ENCODE measurements around the gene P2RX6. TPM values are rescaled to one million over a fixed set of nuclear protein-coding genes. Genes with fewer than 3 reads are reported as not detected.

P2RX6 gene
- total and polyA plus RNA-seq, 9 of the 15 experiments (the other 6 are each of a cell fraction or from before 2014, with no cell fraction given) = 0.01 to 3.9 (median 1.5) TPM; not detected in 1

GRCh38 chr22:21009638-21010425 is 5.1 kb upstream of the P2RX6 start (continued):
- TF ChIP-seq, protein P1, sequence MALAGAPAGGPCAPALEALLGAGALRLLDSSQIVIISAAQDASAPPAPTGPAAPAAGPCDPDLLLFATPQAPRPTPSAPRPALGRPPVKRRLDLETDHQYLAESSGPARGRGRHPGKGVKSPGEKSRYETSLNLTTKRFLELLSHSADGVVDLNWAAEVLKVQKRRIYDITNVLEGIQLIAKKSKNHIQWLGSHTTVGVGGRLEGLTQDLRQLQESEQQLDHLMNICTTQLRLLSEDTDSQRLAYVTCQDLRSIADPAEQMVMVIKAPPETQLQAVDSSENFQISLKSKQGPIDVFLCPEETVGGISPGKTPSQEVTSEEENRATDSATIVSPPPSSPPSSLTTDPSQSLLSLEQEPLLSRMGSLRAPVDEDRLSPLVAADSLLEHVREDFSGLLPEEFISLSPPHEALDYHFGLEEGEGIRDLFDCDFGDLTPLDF (CRISPR knock-in tag; IDR thresholded peaks at IDR 0.05) = peak; percentile 87
- no peak for TF ChIP-seq MTF1 (CRISPR knock-in tag; IDR thresholded peaks at IDR 0.05; ENCODE audit: borderline replicate concordance)
- TF ChIP-seq PPARD (CRISPR knock-in tag; IDR thresholded peaks at IDR 0.05) = 0 out of 2 replicates have a peak, but pooled peaks have one; percentile 50
- peak; percentile 26 for TF ChIP-seq NEUROD1 (IDR thresholded peaks at IDR 0.05; ENCODE audit: borderline replicate concordance, low read depth, low read length, partially characterized antibody)
- no peak for TF ChIP-seq ZNF212 (CRISPR knock-in tag; IDR thresholded peaks at IDR 0.05)
- no peak for TF ChIP-seq SRSF9 (IDR thresholded peaks at IDR 0.05; ENCODE audit: borderline replicate concordance, low read depth, low read length)
- no peak for TF ChIP-seq ARID3A (IDR thresholded peaks at IDR 0.05; ENCODE audit: borderline replicate concordance, low read depth, low read length)
- TF ChIP-seq NR2C1 (IDR thresholded peaks at IDR 0.05) = no peak
- no peak for TF ChIP-seq NR2C1 (tag; IDR thresholded peaks at IDR 0.05)
- TF ChIP-seq NR2C2 (CRISPR knock-in tag; IDR thresholded peaks at IDR 0.05) = no peak
- TF ChIP-seq NR2C2 (tag; IDR thresholded peaks at IDR 0.05) = no peak
- TF ChIP-seq REST (IDR thresholded peaks at IDR 0.05; ENCODE audit: borderline replicate concordance) = no peak
- peak; percentile 98 for TF ChIP-seq REST (CRISPR knock-in tag; IDR thresholded peaks at IDR 0.05; ENCODE audit: low read depth)
- no peak for TF ChIP-seq FUS (optimal IDR thresholded peaks at IDR 0.05; ENCODE audit: low read depth, low read length)
- TF ChIP-seq SIN3A (IDR thresholded peaks at IDR 0.05; ENCODE audit: borderline replicate concordance in 2 of 2, control insufficient read depth in 1 of 2, low read depth in 2 of 2, low read length in 2 of 2) = peak in 1 of 2 experiments; percentile 58; a peak in 1 of 4 replicates
- TF ChIP-seq TEAD4 (IDR thresholded peaks at IDR 0.05; ENCODE audit: low read length) = no peak
- no peak for TF ChIP-seq TEAD4 (CRISPR knock-in tag; IDR thresholded peaks at IDR 0.05; ENCODE audit: borderline replicate concordance)

Data from K562 (cell line).